ENCODE results near the gene DPYD.

DPYD gene

DNA sequence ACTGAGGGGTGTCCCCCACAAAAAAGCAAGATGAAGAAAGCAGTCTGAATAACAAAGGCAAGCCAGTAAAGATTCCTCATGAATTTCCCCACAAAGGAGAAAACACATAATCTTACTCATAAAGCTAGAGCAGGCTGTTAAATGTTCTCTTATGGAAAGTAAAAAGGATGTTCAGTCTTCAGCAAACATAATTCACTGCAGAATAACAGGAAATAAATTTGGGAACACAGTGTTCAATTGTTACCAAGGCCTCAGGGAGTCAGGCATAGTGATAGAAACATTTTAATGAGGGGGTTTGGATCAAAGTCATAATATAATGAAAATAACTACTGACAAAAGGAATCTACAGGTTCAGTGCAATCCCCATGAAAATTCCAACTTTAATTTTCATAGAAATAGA is 297.6 kb downstream of the DPYD start:
- no peak overlapping the region for H3K4me3 ChIP-seq (ENCODE audit: low read depth, low read length)
- no peak for DNase-seq (ENCODE audit: low read depth, low spot score)
- no peak for TF ChIP-seq CTCF (IDR thresholded peaks at IDR 0.05; ENCODE audit: low read depth, low read length)
- in situ Hi-C loops (cut with HindIII; ENCODE audit: low sequenced_read_pairs) = no loop called here

DNA sequence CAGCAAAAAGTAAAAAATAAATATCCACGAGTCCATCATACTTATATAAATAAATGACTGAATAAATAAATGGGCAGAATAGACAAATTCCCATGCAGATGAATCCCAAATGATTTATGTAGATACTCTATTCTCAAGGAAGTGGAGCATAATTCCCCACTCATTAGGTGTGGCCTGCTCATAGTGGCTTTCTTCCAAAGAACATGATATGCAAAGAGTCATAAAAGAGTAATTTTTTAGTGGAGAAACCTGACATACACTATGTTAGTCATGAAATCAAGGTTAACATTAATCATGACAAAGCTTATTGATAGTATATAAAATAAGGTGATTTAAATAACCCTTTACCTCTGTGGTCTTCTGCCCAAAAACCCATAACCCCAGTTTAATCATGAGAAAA is 298.9 kb downstream of the DPYD start:
- DNase-seq (ENCODE audit: low read depth, low spot score) = no peak
- no peak for TF ChIP-seq CTCF (IDR thresholded peaks at IDR 0.05; ENCODE audit: low read depth, low read length)
- in situ Hi-C loops (cut with HindIII; ENCODE audit: low sequenced_read_pairs) = no loop called here
- no peak overlapping the region for H3K4me3 ChIP-seq (ENCODE audit: low read depth, low read length)

DNA sequence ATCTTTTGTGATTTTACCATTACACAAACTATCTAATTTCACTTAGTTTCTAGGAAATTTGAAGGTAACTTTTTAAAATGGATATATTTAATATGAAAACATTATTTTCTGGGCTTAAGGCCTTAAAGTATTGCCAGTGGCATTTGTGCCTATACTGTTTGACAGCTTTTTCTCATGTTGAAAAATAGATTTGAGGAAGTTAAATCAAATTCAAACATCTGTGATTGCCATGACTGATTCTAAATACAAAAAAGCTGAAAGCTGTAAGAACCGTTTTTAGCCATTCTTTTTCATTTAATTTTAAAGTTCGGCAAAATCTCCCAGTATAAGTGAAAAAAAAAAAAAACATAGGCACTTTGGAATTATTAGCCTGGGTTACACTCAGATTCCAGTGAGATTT is 301.1 kb downstream of the DPYD start:
- DNase-seq (ENCODE audit: low read depth, low spot score) = no peak
- no peak for TF ChIP-seq CTCF (IDR thresholded peaks at IDR 0.05; ENCODE audit: low read depth, low read length)
- in situ Hi-C loops (cut with HindIII; ENCODE audit: low sequenced_read_pairs) = no loop called here
- H3K4me3 ChIP-seq (ENCODE audit: low read depth, low read length) = no peak overlapping the region

DNA sequence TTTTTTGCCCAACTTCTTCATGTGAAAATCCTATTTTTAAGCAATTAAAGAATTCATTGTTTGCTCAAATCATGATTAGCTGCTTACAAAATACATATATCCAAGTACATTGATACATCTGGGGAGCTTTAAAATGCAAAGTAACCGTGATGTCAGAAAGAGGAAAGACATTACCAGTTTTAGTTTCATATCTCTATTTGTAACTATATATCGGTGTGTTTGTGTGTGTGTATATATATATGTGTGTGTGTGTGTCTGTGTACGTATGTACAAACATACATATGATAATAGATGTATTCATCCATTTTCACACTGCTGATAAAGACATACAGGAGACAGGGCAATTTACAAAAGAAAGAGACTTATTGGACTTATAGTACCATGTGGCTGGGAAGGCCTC is 310.1 kb downstream of the DPYD start:
- no peak for TF ChIP-seq CTCF (IDR thresholded peaks at IDR 0.05; ENCODE audit: low read depth, low read length)
- H3K4me3 ChIP-seq (ENCODE audit: low read depth, low read length) = no peak overlapping the region
- in situ Hi-C loops (cut with HindIII; ENCODE audit: low sequenced_read_pairs) = no loop called here
- no peak for DNase-seq (ENCODE audit: low read depth, low spot score)

- no peak for TF ChIP-seq CTCF (IDR thresholded peaks at IDR 0.05; ENCODE audit: low read depth, low read length)
- in situ Hi-C loops (cut with HindIII; ENCODE audit: low sequenced_read_pairs) = no loop called here
- no peak for DNase-seq (ENCODE audit: low read depth, low spot score)
- no peak overlapping the region for H3K4me3 ChIP-seq (ENCODE audit: low read depth, low read length)
Measured at GRCh38 chr1:97610102-97610501, 310.7 kb downstream of the DPYD start.

- DNase-seq (ENCODE audit: low read depth, low spot score) = no peak
- no peak overlapping the region for H3K4me3 ChIP-seq (ENCODE audit: low read depth, low read length)
- in situ Hi-C loops (cut with HindIII; ENCODE audit: low sequenced_read_pairs) = no loop called here
- TF ChIP-seq CTCF (IDR thresholded peaks at IDR 0.05; ENCODE audit: low read depth, low read length) = no peak
Measured at GRCh38 chr1:97608272-97608671, 312.6 kb downstream of the DPYD start.

- H3K4me3 ChIP-seq (ENCODE audit: low read depth, low read length) = no peak overlapping the region
- peak; percentile 56 for DNase-seq (ENCODE audit: low read depth, low spot score)
- in situ Hi-C loops (cut with HindIII; ENCODE audit: low sequenced_read_pairs) = no loop called here
- no peak for TF ChIP-seq CTCF (IDR thresholded peaks at IDR 0.05; ENCODE audit: low read depth, low read length)
Measured at GRCh38 chr1:97603776-97604175, 317.1 kb downstream of the DPYD start.
